Measurements from ENCODE around the gene USP33.

DNA sequence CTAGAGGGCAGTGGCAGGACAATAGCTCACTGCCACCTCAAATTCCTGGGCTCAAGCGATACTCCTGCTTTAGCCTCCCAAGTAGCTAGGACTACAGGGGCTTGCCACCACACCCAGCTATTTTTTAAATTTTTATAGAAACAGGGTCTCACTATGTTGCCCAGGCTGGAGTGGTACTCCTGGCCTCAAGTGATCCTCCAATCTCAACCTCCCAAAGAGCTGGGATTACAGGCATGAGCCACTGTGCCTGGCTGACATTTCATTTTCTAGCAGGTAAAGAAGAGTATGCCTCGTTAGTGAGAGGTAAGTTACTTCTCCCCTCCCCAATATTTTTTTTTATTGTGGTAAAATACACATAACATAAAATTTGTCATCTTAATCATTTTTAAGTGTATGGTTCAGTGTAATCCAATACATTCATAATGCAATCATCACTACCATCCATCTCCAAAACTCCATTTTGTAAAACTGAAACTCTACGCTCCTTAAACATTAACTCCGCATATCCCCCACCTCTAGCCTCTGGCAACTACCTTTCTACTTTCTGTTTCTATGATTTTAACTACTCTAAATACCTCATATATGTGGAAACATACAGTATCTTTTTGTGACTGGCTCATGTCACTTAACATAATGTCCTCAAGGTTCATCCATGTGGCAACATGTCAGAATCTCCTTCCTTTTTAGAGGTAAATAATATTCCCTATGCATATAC, 99.6 kb downstream of the USP33 start:
- TF ChIP-seq ZNF274 (IDR thresholded peaks at IDR 0.05; ENCODE audit: low read depth, low read length): no peak
- no peak for TF ChIP-seq YY1 (IDR thresholded peaks at IDR 0.05; ENCODE audit: insufficient read depth, insufficient read length)
